ENCODE measurements around the gene RPS28. TPM values are rescaled to one million over a fixed set of nuclear protein-coding genes. Genes with fewer than 3 reads are reported as not detected.
"Not testable (repeated sequence)": the region's sequence is repeated elsewhere in the genome, so short reads cannot be mapped to it uniquely, and the experiment has no call there.

Gene RPS28
- total RNA-seq, 2 experiments from 2014 or later: 1,994 to 2,316 TPM

GRCh38 chr19:8342684-8343482 lies 21.6 kb downstream of the RPS28 start, which contains the start of gene KANK3:
Gene KANK3 (minus strand): TSS chr19:8343262. CDS start chr19:8337828, 5,434 bp downstream.
- Mint-ChIP-seq H3K36me3 (ENCODE audit: low read depth) (no peaks in the 10 kb centered on the region), H3K27me3 (peaks cover 12% of the 10 kb centered on the region), H3K9me3 (ENCODE audit: low read depth) (no peaks in the 10 kb centered on the region), H3K4me1 (peaks cover 6% of the 10 kb centered on the region), H3K4me3 (peak within 1 kb of the TSS; percentile 64), H3K27ac (no peak within 1 kb of the TSS)
- intact Hi-C loops (cut with DNase I, micrococcal nuclease): loop anchor here (1.0 to 5.0 kb wide), 3 partner anchors 22 to 169 kb away; partner anchors contain the start of genes RAB11B (in 2 of the 2), NDUFA7 (in 1 of the 2), RPS28 (in 1 of the 2) and ZNF414 (in 1 of the 2)
- POLR2A ChIA-PET: interaction anchor here (0.6 kb wide), 1 partner anchor 113 kb away, joined by 4 read pairs; no protein-coding TSS in a partner anchor
- CTCF ChIA-PET: interaction anchor here (1.3 to 5.1 kb wide), 3 partner anchors 8 to 34 kb away, joined by 3 to 37 read pairs (median 4); no protein-coding TSS in a partner anchor
- DNase-seq: peak; percentile 96
- peak; percentile 100 for ATAC-seq

GRCh38 chr19:8343483-8343844 lies 22.2 kb downstream of the RPS28 start:
- Mint-ChIP-seq H3K27ac (no peak overlapping the region), H3K4me1 (peaks cover 6% of the 10 kb centered on the region), H3K9me3 (ENCODE audit: low read depth) (no peaks in the 10 kb centered on the region), H3K36me3 (ENCODE audit: low read depth) (no peaks in the 10 kb centered on the region), H3K27me3 (peaks cover 9% of the 10 kb centered on the region), H3K4me3 (peak overlapping the region; percentile 64)
- DNase-seq (no peak), ATAC-seq (peak; percentile 2)
- POLR2A ChIA-PET: no interaction called here
- CTCF ChIA-PET: interaction anchor here (1.3 to 5.1 kb wide), 3 partner anchors 9 to 34 kb away, joined by 3 to 37 read pairs (median 4); no protein-coding TSS in a partner anchor
- intact Hi-C loops (cut with DNase I, micrococcal nuclease): loop anchor here (1.0 to 5.0 kb wide), 3 partner anchors 22 to 169 kb away; partner anchors contain the start of genes RAB11B (in 2 of the 2), NDUFA7 (in 1 of the 2), RPS28 (in 1 of the 2) and ZNF414 (in 1 of the 2)

GRCh38 chr19:8349629-8350372 lies 28.5 kb downstream of the RPS28 start:
- H3K4me3 Mint-ChIP-seq; H3K36me3 Mint-ChIP-seq (ENCODE audit: low read depth); ATAC-seq; DNase-seq; H3K27ac Mint-ChIP-seq; POLR2A ChIA-PET; H3K4me1 Mint-ChIP-seq; H3K9me3 Mint-ChIP-seq (ENCODE audit: low read depth): not testable (repeated sequence)
- intact Hi-C loops (cut with DNase I, micrococcal nuclease): loop anchor here in 1 of 2 experiments (10.0 kb wide), 1 partner anchor 155 kb away; the partner anchor contains the start of gene PRAM1
- CTCF ChIA-PET: interaction anchor here (0.6 to 1.3 kb wide), 2 partner anchors 13 to 15 kb away, joined by 3 to 4 read pairs; no protein-coding TSS in a partner anchor
- peaks cover 18% of the 10 kb centered on the region for H3K27me3 Mint-ChIP-seq

GRCh38 chr19:8352134-8352827 lies 31.0 kb downstream of the RPS28 start:
- intact Hi-C loops (cut with DNase I, micrococcal nuclease): loop anchor here in 1 of 2 experiments (10.0 kb wide), 1 partner anchor 153 kb away; the partner anchor contains the start of gene PRAM1
- Mint-ChIP-seq H3K9me3 (ENCODE audit: low read depth) (no peaks in the 10 kb centered on the region), H3K4me3 (no peak overlapping the region), H3K27me3 (peaks cover 16% of the 10 kb centered on the region), H3K27ac (no peak overlapping the region), H3K4me1 (peaks cover 6% of the 10 kb centered on the region), H3K36me3 (ENCODE audit: low read depth) (no peaks in the 10 kb centered on the region)
- CTCF ChIA-PET: interaction anchor here (0.6 to 3.8 kb wide), 10 partner anchors 9 to 229 kb away, joined by 3 to 37 read pairs (median 8); partner anchors contain the start of genes ANGPTL4 and KANK3
- POLR2A ChIA-PET: interaction anchor here (0.6 kb wide), 1 partner anchor 429 kb away, joined by 6 read pairs; no protein-coding TSS in a partner anchor
- DNase-seq (no peak), ATAC-seq (no peak)

- H3K27me3 Mint-ChIP-seq: peaks cover 16% of the 10 kb centered on the region
- not testable (repeated sequence) for H3K4me3 Mint-ChIP-seq; H3K36me3 Mint-ChIP-seq (ENCODE audit: low read depth); DNase-seq; H3K9me3 Mint-ChIP-seq (ENCODE audit: low read depth); ATAC-seq; H3K4me1 Mint-ChIP-seq; H3K27ac Mint-ChIP-seq
- ChIA-PET CTCF (interaction anchor here (0.7 to 3.8 kb wide), 21 partner anchors 9 to 229 kb away, joined by 3 to 37 read pairs (median 8); partner anchors contain the start of genes ANGPTL4, KANK3 and MARCHF2), POLR2A (interaction anchor here (0.6 kb wide), 1 partner anchor 430 kb away, joined by 6 read pairs; no protein-coding TSS in a partner anchor)
- intact Hi-C loops (cut with DNase I, micrococcal nuclease): loop anchor here in 1 of 2 experiments (10.0 kb wide), 1 partner anchor 152 kb away; the partner anchor contains the start of gene PRAM1
Observed at GRCh38 chr19:8352845-8353244, 31.5 kb downstream of the RPS28 start.

- DNase-seq (no peak), ATAC-seq (no peak)
- Mint-ChIP-seq H3K9me3 (ENCODE audit: low read depth) (no peaks in the 10 kb centered on the region), H3K27me3 (peaks cover 9% of the 10 kb centered on the region), H3K4me3 (no peak overlapping the region), H3K4me1 (peaks cover 6% of the 10 kb centered on the region), H3K36me3 (ENCODE audit: low read depth) (no peaks in the 10 kb centered on the region), H3K27ac (no peak overlapping the region)
- intact Hi-C loops (cut with DNase I, micrococcal nuclease): loop anchor here (2.0 to 10.0 kb wide), 2 partner anchors 149 to 225 kb away; partner anchors contain the start of gene PRAM1 (in 1 of the 2)
- ChIA-PET CTCF (interaction anchor here (0.7 to 3.8 kb wide), 7 partner anchors 9 to 223 kb away, joined by 3 to 37 read pairs (median 10); partner anchors contain the start of genes ANGPTL4 and KANK3), POLR2A (interaction anchor here (0.6 kb wide), 1 partner anchor 122 kb away, joined by 3 read pairs; no protein-coding TSS in a partner anchor)
Observed at GRCh38 chr19:8355631-8356402, 34.5 kb downstream of the RPS28 start.

- POLR2A ChIA-PET: interaction anchor here (0.6 kb wide), 1 partner anchor 9 kb away, joined by 8 read pairs; no protein-coding TSS in a partner anchor
- H3K27ac Mint-ChIP-seq: no peak overlapping the region
- CTCF ChIA-PET: interaction anchor here (0.6 to 1.5 kb wide), 5 partner anchors 21 to 307 kb away, joined by 3 read pairs; no protein-coding TSS in a partner anchor
- no peaks in the 10 kb centered on the region for H3K9me3 Mint-ChIP-seq (ENCODE audit: low read depth)
- no peak overlapping the region for H3K4me3 Mint-ChIP-seq
- peaks cover 6% of the 10 kb centered on the region for H3K27me3 Mint-ChIP-seq
- no peaks in the 10 kb centered on the region for H3K36me3 Mint-ChIP-seq (ENCODE audit: low read depth)
- DNase-seq (no peak), ATAC-seq (no peak)
- intact Hi-C loops (cut with DNase I, micrococcal nuclease): loop anchor here in 1 of 2 experiments (10.0 kb wide), 1 partner anchor 148 kb away; the partner anchor contains the start of gene PRAM1
- H3K4me1 Mint-ChIP-seq: peaks cover 10% of the 10 kb centered on the region
Observed at GRCh38 chr19:8357007-8357521, 35.8 kb downstream of the RPS28 start.

GRCh38 chr19:8358948-8359347 lies 37.7 kb downstream of the RPS28 start:
- Mint-ChIP-seq H3K4me1 (peaks cover 23% of the 10 kb centered on the region), H3K4me3 (no peak overlapping the region), H3K36me3 (ENCODE audit: low read depth) (no peaks in the 10 kb centered on the region), H3K27me3 (peaks cover 16% of the 10 kb centered on the region), H3K9me3 (ENCODE audit: low read depth) (no peaks in the 10 kb centered on the region), H3K27ac (no peak overlapping the region)
- CTCF ChIA-PET: no interaction called here
- ATAC-seq: no peak
- DNase-seq: no peak
- POLR2A ChIA-PET: interaction anchor here (0.6 kb wide), 1 partner anchor 221 kb away, joined by 5 read pairs; no protein-coding TSS in a partner anchor
- intact Hi-C loops (cut with DNase I, micrococcal nuclease): loop anchor here in 1 of 2 experiments (10.0 kb wide), 1 partner anchor 146 kb away; the partner anchor contains the start of gene PRAM1

- Mint-ChIP-seq H3K9me3 (ENCODE audit: low read depth) (no peaks in the 10 kb centered on the region), H3K36me3 (ENCODE audit: low read depth) (no peaks in the 10 kb centered on the region), H3K4me3 (no peak overlapping the region), H3K27me3 (peaks cover 18% of the 10 kb centered on the region), H3K27ac (no peak overlapping the region), H3K4me1 (peaks cover 25% of the 10 kb centered on the region)
- ChIA-PET POLR2A (no interaction called here), CTCF (no interaction called here)
- ATAC-seq (no peak), DNase-seq (no peak)
- intact Hi-C loops (cut with DNase I, micrococcal nuclease): loop anchor here in 1 of 2 experiments (5.0 kb wide), 1 partner anchor 1552 kb away; no protein-coding TSS in a partner anchor
Observed at GRCh38 chr19:8360196-8360595, 38.9 kb downstream of the RPS28 start.
